ENCODE results near the gene NDST4.

The NDST4 gene

GRCh38 chr4:114900934-114901333 is 212.5 kb downstream of the NDST4 start:
- DNase-seq = no peak

- DNase-seq = no peak
These were observed 222.6 kb downstream of the NDST4 start for GRCh38 chr4:114890773-114891172.

- no peak for DNase-seq
These were observed 226.7 kb downstream of the NDST4 start for GRCh38 chr4:114886761-114887160.

- DNase-seq = no peak
These were observed 229.8 kb downstream of the NDST4 start for GRCh38 chr4:114883641-114884040.

- DNase-seq = no peak
These were observed 233.3 kb downstream of the NDST4 start for GRCh38 chr4:114879916-114880669.

GRCh38 chr4:114875630-114876029 is 237.8 kb downstream of the NDST4 start:
- no peak for DNase-seq

GRCh38 chr4:114874321-114874720 is 239.1 kb downstream of the NDST4 start:
- DNase-seq = no peak

GRCh38 chr4:114870987-114871386 is 242.4 kb downstream of the NDST4 start:
- DNase-seq = no peak

- DNase-seq = no peak
These were observed 246.3 kb downstream of the NDST4 start for GRCh38 chr4:114866901-114867670.

GRCh38 chr4:114864060-114864459 is 249.4 kb downstream of the NDST4 start:
- DNase-seq = no peak

GRCh38 chr4:114860786-114861185 is 252.6 kb downstream of the NDST4 start:
- DNase-seq = no peak

GRCh38 chr4:114857831-114858230 is 255.6 kb downstream of the NDST4 start:
- DNase-seq = no peak

- no peak for DNase-seq
These were observed 273.4 kb downstream of the NDST4 start for GRCh38 chr4:114839986-114840385.

GRCh38 chr4:114830628-114831027 is 282.8 kb downstream of the NDST4 start:
- DNase-seq = no peak

GRCh38 chr4:114827651-114828050 is 285.8 kb downstream of the NDST4 start:
- DNase-seq = no peak

- DNase-seq = no peak
These were observed 297.7 kb downstream of the NDST4 start for GRCh38 chr4:114815760-114816159.

- DNase-seq = no peak
These were observed 299.5 kb downstream of the NDST4 start for GRCh38 chr4:114813961-114814360.

- no peak for DNase-seq
These were observed 301.7 kb downstream of the NDST4 start for GRCh38 chr4:114811564-114812301.

GRCh38 chr4:114807759-114808404 is 305.5 kb downstream of the NDST4 start:
- peak; percentile 6 for DNase-seq

GRCh38 chr4:114807357-114807756 is 306.1 kb downstream of the NDST4 start:
- DNase-seq = no peak

GRCh38 chr4:114791976-114792375 is 321.4 kb downstream of the NDST4 start:
- no peak for DNase-seq

- DNase-seq = no peak
These were observed 327.9 kb downstream of the NDST4 start for GRCh38 chr4:114785570-114785969.

- DNase-seq = no peak
These were observed 330.2 kb downstream of the NDST4 start for GRCh38 chr4:114783215-114783595.
